Spleen (tissue), 11 donors: Measurements from ENCODE around the gene EFNA4. TPM values are rescaled to one million over a fixed set of nuclear protein-coding genes. Genes with fewer than 3 reads are reported as not detected.

Experiments used
- DNase-seq: peaks from one replicate; pipeline ENCODE4 v3.0.0-alpha.2; 2020
- H3K27ac ChIP-seq, 8 donors: fragments of 200-600 bp; sonication (generic) in 7 of 8; 1 replicate in 4 of 8; 2 replicates in 4 of 8; pipeline versions ENCODE4 v1.5.0 to v1.8.0; 2016 to 2021; ENCODE audit warnings: inconsistent platforms in 4 of 8, mild to moderate bottlenecking in 4 of 8, moderate library complexity in 1 of 8
- H3K27me3 ChIP-seq, 7 donors: fragments of 200-600 bp; sonication (generic) in 6 of 7; replicated peaks in 1 of 7; 1 replicate in 4 of 7; 2 replicates in 3 of 7; pipeline versions ENCODE4 v1.5.0 to v1.8.0; 2016 to 2021; ENCODE audit warnings: inconsistent platforms in 3 of 7, mild to moderate bottlenecking in 1 of 7
- H3K36me3 ChIP-seq, 6 donors: fragments of 200-600 bp; sonication (generic) in 5 of 6; 1 replicate in 4 of 6; 2 replicates in 2 of 6; pipeline versions ENCODE4 v1.5.0 to v1.8.0; 2016 to 2021; ENCODE audit warnings: inconsistent platforms in 2 of 6
- H3K4me1 ChIP-seq, 6 donors: fragments of 200-600 bp; sonication (generic) in 5 of 6; 1 replicate in 3 of 6; 2 replicates in 3 of 6; pipeline versions ENCODE4 v1.5.0 to v1.8.0; 2016 to 2021; ENCODE audit warnings: inconsistent platforms in 3 of 6
- H3K4me3 ChIP-seq, 8 donors: fragments of 200-600 bp; sonication (generic) in 7 of 8; 1 replicate in 4 of 8; 2 replicates in 4 of 8; pipeline versions ENCODE4 v1.5.0 to v1.8.0; 2016 to 2021; ENCODE audit warnings: inconsistent platforms in 4 of 8, mild to moderate bottlenecking in 4 of 8, moderate library complexity in 2 of 8
- H3K9me3 ChIP-seq, 8 donors: fragments of 200-600 bp; sonication (generic) in 7 of 8; 1 replicate in 4 of 8; 2 replicates in 4 of 8; pipeline versions ENCODE4 v1.5.0 to v1.8.0; 2016 to 2021; ENCODE audit warnings: inconsistent platforms in 4 of 8
- CTCF ChIP-seq, 11 experiments: fragments of 200-600 bp in 7 of 11; fragments of 450-650 bp in 4 of 11; sonication (generic) in 4 of 11; IDR thresholded peaks in 8 of 11; conservative IDR thresholded peaks in 3 of 11; 1 replicate in 7 of 11; 2 replicates in 4 of 11; pipeline versions ENCODE4 v1.4.0 to v1.8.0; 2016 to 2021; ENCODE audit warnings: antibody characterized with exemption in 11 of 11, inconsistent platforms in 4 of 11, mild to moderate bottlenecking in 1 of 11
- POLR2A ChIP-seq, 3 donors: fragments of 450-650 bp; IDR thresholded peaks; one replicate each; pipeline ENCODE4 v1.5.1; 2017; ENCODE audit warnings: antibody characterized with exemption in 3 of 3, mild to moderate bottlenecking in 1 of 3
- POLR2AphosphoS5 ChIP-seq, 3 donors: sonication (generic); formaldehyde crosslinking; IDR thresholded peaks; one replicate each; pipeline ENCODE4 v1.5.1; 2017; ENCODE audit warnings: antibody characterized with exemption in 3 of 3
- WGBS, 5 donors: extraction: QIAGEN DNeasy Blood & Tissue Kit in 3 of 5; methylation state at CpG; one replicate each; pipeline versions ENCODE4 v1.1.5 to v1.1.7; 2013 to 2018; 5-methylcytosine and 5-hydroxymethylcytosine counted together
- intact Hi-C: fragments of 100-400 bp; cut with DNase I; formaldehyde crosslinking; loops from one replicate; pipeline ENCODE4 v1.15.0; 2023; ENCODE audit warnings: low total_unique reads
- polyA plus RNA-seq, 3 donors: library from polyadenylated mRNA; stranded (reverse); fragments of 200-250 nt; gene quantifications; one replicate each; pipeline ENCODE4 v1.2.1, GENCODE V29; 2013
- total RNA-seq, 7 donors: library from RNA; depleted of rRNA in 3 of 7; stranded (reverse); fragments of >200 nt in 3 of 7; fragmentation: NEBNext Ultra II Directional in 4 of 7; extraction: Animal tissue kit (Norgen Biotek cat#: 25700) in 4 of 7; gene quantifications; one replicate each; pipeline versions ENCODE4 v1.1.0 to v1.2.1, GENCODE V29; 2016 to 2021
- donor health status: healthy with polysubstance abuse.
- donor health status: DM: no; HTN: no; CAD: no; lungs with moderate emphysema.
- donor health status: DM: no; HTN: no; CAD: no.
- donor health status: Bipolar disorder and iron deficiency.
- donor health status: healthy.
- donor health status: DM: no; HTN: no; CAD: no.
- donor health status: DM: yes; HTN: yes; CAD: no.

EFNA4 gene
- total and polyA plus RNA-seq, 10 donors: 4.6 to 9.5 (median 7.1) TPM

- Histone ChIP-seq H3K4me1 (peaks cover 58 to 91% (median 81%) of the 10 kb centered on the region in 6 donors), H3K36me3 (no peaks in the 10 kb centered on the region), H3K27ac (no peak overlapping the region), H3K27me3 (peaks cover 24 to 66% (median 58%) of the 10 kb centered on the region in 7 donors), H3K9me3 (no peaks in the 10 kb centered on the region), H3K4me3 (peak overlapping the region in 5 of 8 donors; percentile 7 to 68 (median 25))
- TF ChIP-seq POLR2AphosphoS5 (IDR thresholded peaks at IDR 0.05) (no peak), POLR2A (IDR thresholded peaks at IDR 0.05) (no peak), CTCF (IDR thresholded peaks at IDR 0.05 in 8 of 11, conservative IDR thresholded peaks at IDR 0.05 in 3 of 11) (no peak)
- intact Hi-C loops: no loop called here
- peak; percentile 78 for DNase-seq
- WGBS, 5 donors: 4 to 6% (median 5%) methylated on average over 34 to 36 of the region's 36 CpGs
Observed at GRCh38 chr1:155082301-155083051, 18.9 kb downstream of the EFNA4 start.

GRCh38 chr1:155083052-155083541, 19.6 kb downstream of the EFNA4 start:
- TF ChIP-seq POLR2AphosphoS5 (IDR thresholded peaks at IDR 0.05) (no peak), CTCF (IDR thresholded peaks at IDR 0.05 in 8 of 11, conservative IDR thresholded peaks at IDR 0.05 in 3 of 11) (no peak), POLR2A (IDR thresholded peaks at IDR 0.05) (no peak)
- WGBS, 5 donors: 60 to 82% (median 72%) methylated on average over 4 to 6 of the region's 6 CpGs
- Histone ChIP-seq H3K27me3 (peaks cover 24 to 64% (median 58%) of the 10 kb centered on the region in 7 donors), H3K4me3 (peak overlapping the region in 1 of 8 donors; percentile 68), H3K27ac (no peak overlapping the region), H3K4me1 (peaks cover 58 to 93% (median 82%) of the 10 kb centered on the region in 6 donors), H3K9me3 (no peaks in the 10 kb centered on the region), H3K36me3 (no peaks in the 10 kb centered on the region)
- intact Hi-C loops: no loop called here
- DNase-seq: peak; percentile 75

GRCh38 chr1:155083865-155084721, 20.6 kb downstream of the EFNA4 start:
- intact Hi-C loops: no loop called here
- Histone ChIP-seq H3K4me1 (peaks cover 56 to 83% (median 74%) of the 10 kb centered on the region in 6 donors), H3K27ac (peak overlapping the region in 7 of 8 donors; percentile 80 to 95 (median 91)), H3K27me3 (peaks cover 24 to 55% (median 54%) of the 10 kb centered on the region in 7 donors), H3K36me3 (no peaks in the 10 kb centered on the region), H3K4me3 (peak overlapping the region; percentile 71 to 91 (median 84)), H3K9me3 (no peaks in the 10 kb centered on the region)
- 24 to 30% (median 28%) methylated on average over 20 to 21 of the region's 21 CpGs for whole genome bisulfite sequencing, 5 donors
- no peak for DNase-seq
- TF ChIP-seq POLR2AphosphoS5 (IDR thresholded peaks at IDR 0.05) (peak in 1 of 3 donors; percentile 27), CTCF (IDR thresholded peaks at IDR 0.05 in 8 of 11, conservative IDR thresholded peaks at IDR 0.05 in 3 of 11) (no peak), POLR2A (IDR thresholded peaks at IDR 0.05) (no peak)
